Upper lobe of right lung (tissue), 1 donor: ENCODE results near the gene ABR. TPM values are rescaled to one million over a fixed set of nuclear protein-coding genes. Genes with fewer than 3 reads are reported as not detected.
"Not testable (repeated sequence)": the region's sequence is repeated elsewhere in the genome, so short reads cannot be mapped to it uniquely, and the experiment has no call there.

Experiments used
- ATAC-seq: fragments of 200-7000 bp; cut with Tn5 transposase; one replicate; pipeline ENCODE4 v1.9.1; 2020; ENCODE audit warnings: mild to moderate bottlenecking, moderate library complexity
- DNase-seq: peaks from one replicate; pipeline ENCODE4 v3.0.0-alpha.2; 2020
- H3K27ac ChIP-seq: fragments of 200-600 bp; one replicate; pipeline ENCODE4 v1.8.0; 2022
- H3K27me3 ChIP-seq: fragments of 200-600 bp; one replicate; pipeline ENCODE4 v1.8.0; 2022; ENCODE audit warnings: mild to moderate bottlenecking
- H3K36me3 ChIP-seq: fragments of 200-600 bp; one replicate; pipeline ENCODE4 v1.8.0; 2022
- H3K4me1 ChIP-seq: fragments of 200-600 bp; one replicate; pipeline ENCODE4 v1.8.0; 2022
- H3K4me3 ChIP-seq: fragments of 200-600 bp; one replicate; pipeline ENCODE4 v1.8.0; 2022; ENCODE audit warnings: mild to moderate bottlenecking
- H3K9me3 ChIP-seq: fragments of 200-600 bp; one replicate; pipeline ENCODE4 v1.8.0; 2022
- CTCF ChIP-seq: fragments of 200-600 bp; IDR thresholded peaks from one replicate; pipeline ENCODE4 v1.8.0; 2022; ENCODE audit warnings: antibody characterized with exemption
- intact Hi-C: fragments of 100-400 bp; cut with DNase I; formaldehyde crosslinking; loops from one replicate; pipeline ENCODE4 v1.11.0; 2022
- total RNA-seq: library from RNA; stranded (reverse); fragmentation: NEBNext Ultra II Directional; extraction: Animal tissue kit (Norgen Biotek cat#: 25700); gene quantifications from one replicate; pipeline ENCODE4 v1.2.1, GENCODE V29; 2021
- donor health status: DM: no; HTN: yes; CAD: no; lungs with severe emphysema.

Gene ABR
- total RNA-seq, 1 donor from 2014 or later, result 185 TPM

GRCh38 chr17:1074886-1075605 is 104.7 kb downstream of the ABR start:
- no peak for ATAC-seq
- H3K36me3 ChIP-seq, result peaks cover 66% of the 10 kb centered on the region
- no peak for TF ChIP-seq CTCF
- no peak overlapping the region for H3K4me3 ChIP-seq
- no peaks in the 10 kb centered on the region for H3K4me1 ChIP-seq
- no peak overlapping the region for H3K27ac ChIP-seq
- intact Hi-C loops, result no loop called here
- H3K9me3 ChIP-seq, result no peaks in the 10 kb centered on the region
- no peak for DNase-seq
- no peaks in the 10 kb centered on the region for H3K27me3 ChIP-seq

- H3K9me3 ChIP-seq, ATAC-seq, H3K27me3 ChIP-seq, intact Hi-C loops, H3K27ac ChIP-seq, H3K4me3 ChIP-seq, DNase-seq, H3K4me1 ChIP-seq: not testable (repeated sequence)
- peaks cover 66% of the 10 kb centered on the region for H3K36me3 ChIP-seq
Measured at GRCh38 chr17:1073963-1074625, 105.7 kb downstream of the ABR start.

GRCh38 chr17:1073241-1073962 is 106.4 kb downstream of the ABR start:
- Histone ChIP-seq H3K27me3 (no peaks in the 10 kb centered on the region), H3K36me3 (peaks cover 66% of the 10 kb centered on the region), H3K4me3 (no peak overlapping the region), H3K9me3 (no peaks in the 10 kb centered on the region), H3K27ac (no peak overlapping the region), H3K4me1 (no peaks in the 10 kb centered on the region)
- intact Hi-C loops, result no loop called here
- ATAC-seq (no peak), DNase-seq (no peak)
- no peak for TF ChIP-seq CTCF

GRCh38 chr17:1072551-1072961 is 107.2 kb downstream of the ABR start:
- Histone ChIP-seq H3K27me3 (no peaks in the 10 kb centered on the region), H3K4me3 (no peak overlapping the region), H3K4me1 (no peaks in the 10 kb centered on the region), H3K27ac (no peak overlapping the region), H3K9me3 (no peaks in the 10 kb centered on the region), H3K36me3 (peaks cover 68% of the 10 kb centered on the region)
- DNase-seq (no peak), ATAC-seq (no peak)
- no peak for TF ChIP-seq CTCF
- intact Hi-C loops, result no loop called here

GRCh38 chr17:1071103-1071825 is 108.5 kb downstream of the ABR start:
- H3K36me3 ChIP-seq, result peaks cover 71% of the 10 kb centered on the region
- H3K27me3 ChIP-seq, result no peaks in the 10 kb centered on the region
- H3K4me1 ChIP-seq, result no peaks in the 10 kb centered on the region
- no peak overlapping the region for H3K4me3 ChIP-seq
- H3K27ac ChIP-seq, result no peak overlapping the region
- intact Hi-C loops, result no loop called here
- no peak for DNase-seq
- no peak for TF ChIP-seq CTCF
- no peaks in the 10 kb centered on the region for H3K9me3 ChIP-seq
- ATAC-seq, result no peak
